Sigmoid colon (tissue), 7 donors: ENCODE results near the gene LRP2BP. TPM values are rescaled to one million over a fixed set of nuclear protein-coding genes. Genes with fewer than 3 reads are reported as not detected.

Experiments used
- DNase-seq: peaks from one replicate; pipeline ENCODE4 v3.0.0-alpha.2; 2019
- H3K27ac ChIP-seq, 4 donors: fragments of 200-600 bp; sonication (generic); one replicate each; pipeline ENCODE4 v1.5.1; 2016 to 2019; ENCODE audit warnings: mild to moderate bottlenecking in 1 of 4
- H3K27me3 ChIP-seq, 3 donors: fragments of 200-600 bp; sonication (generic); one replicate each; pipeline ENCODE4 v1.5.1; 2019; ENCODE audit warnings: mild to moderate bottlenecking in 1 of 3
- H3K36me3 ChIP-seq, 4 donors: fragments of 200-600 bp; sonication (generic); one replicate each; pipeline ENCODE4 v1.5.1; 2016 to 2019
- H3K4me1 ChIP-seq, 4 donors: fragments of 200-600 bp; sonication (generic); one replicate each; pipeline ENCODE4 v1.5.1; 2017 to 2019
- H3K4me3 ChIP-seq, 4 donors: fragments of 200-600 bp; sonication (generic); one replicate each; pipeline ENCODE4 v1.5.1; 2017 to 2019; ENCODE audit warnings: mild to moderate bottlenecking in 2 of 4, moderate library complexity in 1 of 4
- H3K9me3 ChIP-seq, 4 donors: fragments of 200-600 bp in 3 of 4; sonication (generic) in 3 of 4; one replicate each; pipeline versions ENCODE4 v1.5.1 to v1.6.1; 2013 to 2019
- EP300 ChIP-seq, 4 donors: sonication (generic); formaldehyde crosslinking; IDR thresholded peaks; one replicate each; pipeline ENCODE4 v1.6.1; 2017; ENCODE audit warnings: antibody characterized with exemption in 4 of 4
- POLR2A ChIP-seq, 2 donors: fragments of 450-650 bp; IDR thresholded peaks; one replicate each; pipeline ENCODE4 v1.6.1; 2016; ENCODE audit warnings: antibody characterized with exemption in 2 of 2, mild to moderate bottlenecking in 2 of 2, moderate library complexity in 2 of 2
- POLR2AphosphoS5 ChIP-seq, 4 donors: sonication (generic); formaldehyde crosslinking; IDR thresholded peaks; one replicate each; pipeline ENCODE4 v1.6.1; 2017; ENCODE audit warnings: antibody characterized with exemption in 4 of 4
- WGBS, 2 donors: extraction: QIAGEN DNeasy Blood & Tissue Kit; methylation state at CpG; one replicate each; pipeline ENCODE4 v1.1.7; 2013; 5-methylcytosine and 5-hydroxymethylcytosine counted together
- intact Hi-C: fragments of 100-400 bp; cut with DNase I; formaldehyde crosslinking; loops from one replicate; pipeline ENCODE4 v1.15.1; 2023
- polyA plus RNA-seq, 3 donors: library from polyadenylated mRNA; stranded (reverse); fragments of 200-250 nt; gene quantifications; one replicate each; pipeline ENCODE4 v1.2.3, GENCODE V29; 2013
- total RNA-seq, 4 donors: library from RNA; depleted of rRNA; stranded (reverse); fragments of >200 nt; gene quantifications; one replicate each; pipeline ENCODE4 v1.1.0, GENCODE V29; 2016
- TF ChIP-seq, protein P1 (sequence below), 4 experiments: fragments of 450-650 bp in 3 of 4; fragments of 200-600 bp in 1 of 4; IDR thresholded peaks; one replicate each; pipeline ENCODE4 v1.5.1; 2016 to 2019; ENCODE audit warnings: antibody characterized with exemption in 4 of 4, mild to moderate bottlenecking in 3 of 4, moderate library complexity in 2 of 4
- donor health status: healthy with polysubstance abuse.
- donor health status: Bipolar disorder and iron deficiency.
- donor health status: healthy.

The LRP2BP gene
- total and polyA plus RNA-seq, 7 donors = 0.16 to 2.6 (median 1.8) TPM

- H3K4me3 ChIP-seq = no peak overlapping the region
- H3K36me3 ChIP-seq = peaks cover 0 to 32% (median 0%) of the 10 kb centered on the region in 4 donors
- no peaks in the 10 kb centered on the region for H3K27me3 ChIP-seq
- no peak for DNase-seq
- WGBS, 2 donors = 87 to 94% methylated on average over 5 of the region's 5 CpGs
- no peak overlapping the region for H3K27ac ChIP-seq
- no peaks in the 10 kb centered on the region for H3K9me3 ChIP-seq
- intact Hi-C loops = no loop called here
- TF ChIP-seq, protein P1, sequence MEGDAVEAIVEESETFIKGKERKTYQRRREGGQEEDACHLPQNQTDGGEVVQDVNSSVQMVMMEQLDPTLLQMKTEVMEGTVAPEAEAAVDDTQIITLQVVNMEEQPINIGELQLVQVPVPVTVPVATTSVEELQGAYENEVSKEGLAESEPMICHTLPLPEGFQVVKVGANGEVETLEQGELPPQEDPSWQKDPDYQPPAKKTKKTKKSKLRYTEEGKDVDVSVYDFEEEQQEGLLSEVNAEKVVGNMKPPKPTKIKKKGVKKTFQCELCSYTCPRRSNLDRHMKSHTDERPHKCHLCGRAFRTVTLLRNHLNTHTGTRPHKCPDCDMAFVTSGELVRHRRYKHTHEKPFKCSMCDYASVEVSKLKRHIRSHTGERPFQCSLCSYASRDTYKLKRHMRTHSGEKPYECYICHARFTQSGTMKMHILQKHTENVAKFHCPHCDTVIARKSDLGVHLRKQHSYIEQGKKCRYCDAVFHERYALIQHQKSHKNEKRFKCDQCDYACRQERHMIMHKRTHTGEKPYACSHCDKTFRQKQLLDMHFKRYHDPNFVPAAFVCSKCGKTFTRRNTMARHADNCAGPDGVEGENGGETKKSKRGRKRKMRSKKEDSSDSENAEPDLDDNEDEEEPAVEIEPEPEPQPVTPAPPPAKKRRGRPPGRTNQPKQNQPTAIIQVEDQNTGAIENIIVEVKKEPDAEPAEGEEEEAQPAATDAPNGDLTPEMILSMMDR (IDR thresholded peaks at IDR 0.05) = no peak
- TF ChIP-seq EP300 (IDR thresholded peaks at IDR 0.05) (no peak), POLR2AphosphoS5 (IDR thresholded peaks at IDR 0.05) (no peak), POLR2A (IDR thresholded peaks at IDR 0.05) (no peak)
- no peaks in the 10 kb centered on the region for H3K4me1 ChIP-seq
These were observed 38.5 kb downstream of the LRP2BP start for GRCh38 chr4:185357211-185357610.

DNA sequence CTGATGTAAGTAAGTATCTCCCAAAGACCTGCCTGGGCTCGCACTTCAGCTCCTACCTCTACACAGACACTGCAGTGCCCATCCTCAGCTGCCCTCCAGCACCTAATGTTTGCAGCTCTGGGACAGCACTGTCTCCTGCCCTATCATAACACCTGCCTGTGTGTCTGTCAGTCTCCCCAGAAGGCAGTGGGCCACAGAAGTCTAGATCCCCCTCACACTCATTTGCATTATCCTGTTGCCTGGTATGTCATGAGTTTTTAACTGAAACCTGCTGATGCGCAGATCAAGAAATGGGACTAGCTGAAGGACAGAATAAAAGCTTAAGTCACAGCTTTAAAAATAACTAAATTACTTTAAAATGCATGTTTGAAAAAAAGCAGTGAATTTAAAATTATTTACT, 43.0 kb downstream of the LRP2BP start:
- no peaks in the 10 kb centered on the region for H3K9me3 ChIP-seq
- peaks cover 0 to 6% (median 0%) of the 10 kb centered on the region in 4 donors for H3K4me1 ChIP-seq
- H3K36me3 ChIP-seq = peaks cover 0 to 34% (median 0%) of the 10 kb centered on the region in 4 donors
- intact Hi-C loops = no loop called here
- no peaks in the 10 kb centered on the region for H3K27me3 ChIP-seq
- 97% methylated on average over 2 of the region's 2 CpGs for WGBS, 2 donors
- no peak overlapping the region for H3K4me3 ChIP-seq
- no peak overlapping the region for H3K27ac ChIP-seq
- TF ChIP-seq POLR2AphosphoS5 (IDR thresholded peaks at IDR 0.05) (no peak), EP300 (IDR thresholded peaks at IDR 0.05) (no peak), POLR2A (IDR thresholded peaks at IDR 0.05) (no peak)
- TF ChIP-seq, protein P1 (IDR thresholded peaks at IDR 0.05) = no peak
- DNase-seq = no peak

DNA sequence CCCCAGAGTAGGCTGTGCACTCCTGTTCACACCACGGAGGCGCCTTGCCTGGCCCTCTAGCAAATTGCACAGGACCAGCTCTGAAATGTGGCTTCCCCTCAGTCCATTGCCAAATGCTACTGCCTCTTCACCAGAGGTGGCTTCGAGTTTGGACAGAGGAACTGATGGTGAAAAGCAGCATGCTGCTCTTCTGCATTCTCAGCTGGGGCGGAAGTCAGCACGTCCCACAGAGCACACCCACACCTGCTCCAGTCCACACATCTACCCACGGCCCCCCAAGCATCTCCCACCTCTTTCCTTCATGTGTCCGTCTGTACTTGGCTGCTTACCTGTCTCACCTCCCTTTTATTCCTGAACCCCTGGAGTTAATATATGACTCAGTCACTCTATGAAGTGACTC, 43.5 kb downstream of the LRP2BP start:
- TF ChIP-seq EP300 (IDR thresholded peaks at IDR 0.05) (no peak), POLR2AphosphoS5 (IDR thresholded peaks at IDR 0.05) (no peak), POLR2A (IDR thresholded peaks at IDR 0.05) (no peak)
- TF ChIP-seq, protein P1 (IDR thresholded peaks at IDR 0.05) = no peak
- H3K9me3 ChIP-seq = no peaks in the 10 kb centered on the region
- intact Hi-C loops = no loop called here
- H3K36me3 ChIP-seq = peaks cover 0 to 32% (median 0%) of the 10 kb centered on the region in 4 donors
- H3K27ac ChIP-seq = no peak overlapping the region
- H3K4me1 ChIP-seq = peaks cover 0 to 11% (median under 1%) of the 10 kb centered on the region in 4 donors
- no peak overlapping the region for H3K4me3 ChIP-seq
- H3K27me3 ChIP-seq = no peaks in the 10 kb centered on the region
- 92 to 93% methylated on average over 7 of the region's 7 CpGs for WGBS, 2 donors
- DNase-seq = no peak

DNA sequence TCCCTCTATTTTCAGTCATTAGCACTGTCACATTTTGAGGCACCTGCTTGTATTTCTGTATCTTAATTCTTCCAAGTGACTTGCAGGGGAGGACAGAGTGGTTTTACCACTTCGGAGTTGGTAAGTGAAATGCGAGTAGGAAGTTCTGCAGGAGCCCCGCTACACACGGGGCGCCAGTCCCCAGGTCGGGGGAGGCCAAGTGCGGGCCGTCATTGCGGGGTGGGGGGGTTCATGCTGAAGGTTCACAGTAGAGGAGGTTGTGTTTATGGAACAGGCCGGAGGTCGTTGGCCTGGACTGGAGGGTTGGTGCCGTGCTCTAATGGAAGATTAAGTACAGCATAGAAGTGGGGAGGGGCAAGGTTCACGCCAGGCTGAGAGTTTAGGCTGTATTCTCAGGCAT, 44.0 kb downstream of the LRP2BP start:
- H3K36me3 ChIP-seq = peaks cover 0 to 32% (median 0%) of the 10 kb centered on the region in 4 donors
- TF ChIP-seq POLR2AphosphoS5 (IDR thresholded peaks at IDR 0.05) = no peak
- no peak for TF ChIP-seq POLR2A (IDR thresholded peaks at IDR 0.05)
- TF ChIP-seq EP300 (IDR thresholded peaks at IDR 0.05) = no peak
- TF ChIP-seq, protein P1 (IDR thresholded peaks at IDR 0.05) = no peak
- 90 to 96% methylated on average over 13 of the region's 13 CpGs for WGBS, 2 donors
- no peak overlapping the region for H3K27ac ChIP-seq
- intact Hi-C loops = no loop called here
- H3K9me3 ChIP-seq = no peaks in the 10 kb centered on the region
- DNase-seq = no peak
- no peaks in the 10 kb centered on the region for H3K27me3 ChIP-seq
- peaks cover 0 to 16% (median 3%) of the 10 kb centered on the region in 4 donors for H3K4me1 ChIP-seq
- H3K4me3 ChIP-seq = no peak overlapping the region
